WTC11 (cell line): ENCODE data around the gene MEIKIN. TPM values are rescaled to one million over a fixed set of nuclear protein-coding genes. Genes with fewer than 3 reads are reported as not detected.

Experiments
- ATAC-seq: fragments of 200-7000 bp; cut with Tn5 transposase; 2 replicates; pipeline ENCODE4 v1.10.0; 2021; ENCODE audit warnings: mild to moderate bottlenecking, moderate library complexity
- CTCF ChIA-PET: fragments of 300-600 bp; sonication (Branson Sonifier 250); formaldehyde crosslinking; loops from one replicate; lab custom pipeline; 2021; ENCODE audit warnings: antibody characterized with exemption; lab: Charles Lee
- POLR2A ChIA-PET: fragments of 350-600 bp; sonication (Branson Sonifier 250); formaldehyde crosslinking; loops from one replicate; lab custom pipeline; 2021; ENCODE audit warnings: antibody characterized with exemption; lab: Charles Lee
- DNase-seq: peaks from one replicate; pipeline ENCODE4 v3.0.0; 2021; ENCODE audit warnings: low spot score
- H3K27ac Mint-ChIP-seq: 2 replicates; pipeline ENCODE4 v1.8.0; 2021; ENCODE audit warnings: mixed read lengths
- H3K27me3 Mint-ChIP-seq: 2 replicates; pipeline ENCODE4 v1.8.0; 2021; ENCODE audit warnings: low read depth, mild to moderate bottlenecking, moderate library complexity, mixed read lengths
- H3K36me3 Mint-ChIP-seq: 2 replicates; pipeline ENCODE4 v1.8.0; 2021; ENCODE audit warnings: mixed read lengths
- H3K4me1 Mint-ChIP-seq: 2 replicates; pipeline ENCODE4 v1.8.0; 2022; ENCODE audit warnings: mixed read lengths
- H3K4me3 Mint-ChIP-seq: 2 replicates; pipeline ENCODE4 v1.8.0; 2021; ENCODE audit warnings: mild to moderate bottlenecking, moderate library complexity, mixed read lengths
- H3K9me3 Mint-ChIP-seq: 2 replicates; pipeline ENCODE4 v1.8.0; 2021; ENCODE audit warnings: mixed read lengths
- E2F5 ChIP-seq: sonication (generic); formaldehyde crosslinking; IDR thresholded peaks from 2 replicates; pipeline ENCODE4 v1.8.1; 2022; ENCODE audit warnings: mild to moderate bottlenecking, moderate library complexity, missing genetic modification reagents
- GTF2I ChIP-seq: fragments of 250-450 bp; sonication (Bioruptor Pico); conservative IDR thresholded peaks from 2 replicates; pipeline ENCODE4 v1.4.0; 2021; ENCODE audit warnings: mild to moderate bottlenecking
- MXD4 ChIP-seq: fragments of 250-450 bp; sonication (Bioruptor Pico); IDR thresholded peaks from 2 replicates; pipeline ENCODE4 v1.8.0; 2021; ENCODE audit warnings: mild to moderate bottlenecking, moderate library complexity, borderline replicate concordance
- NFE2L1 ChIP-seq: sonication (generic); formaldehyde crosslinking; IDR thresholded peaks from 2 replicates; pipeline ENCODE4 v1.8.1; 2023; ENCODE audit warnings: missing genetic modification reagents
- SP1 ChIP-seq: sonication (generic); formaldehyde crosslinking; conservative IDR thresholded peaks from 2 replicates; pipeline ENCODE4 v1.8.1; 2022; ENCODE audit warnings: missing genetic modification reagents
- ZMAT4 ChIP-seq: fragments of 250-450 bp; sonication (Bioruptor Pico); IDR thresholded peaks from 2 replicates; pipeline ENCODE4 v1.9.0; 2021; ENCODE audit warnings: mild to moderate bottlenecking
- ZNF317 ChIP-seq: sonication (generic); formaldehyde crosslinking; IDR thresholded peaks from 2 replicates; pipeline ENCODE4 v1.8.1; 2023; ENCODE audit warnings: low read depth, mild to moderate bottlenecking, moderate library complexity, missing genetic modification reagents, borderline replicate concordance
- ZNF396 ChIP-seq: fragments of 250-450 bp; sonication (Bioruptor Pico); IDR thresholded peaks from 2 replicates; pipeline ENCODE4 v1.8.0; 2021; ENCODE audit warnings: mild to moderate bottlenecking, moderate library complexity, borderline replicate concordance
- ZNF425 ChIP-seq: fragments of 250-450 bp; sonication (Bioruptor Pico); conservative IDR thresholded peaks from 2 replicates; pipeline ENCODE4 v1.9.0; 2021; ENCODE audit warnings: mild to moderate bottlenecking
- ZNF532 ChIP-seq: fragments of 250-450 bp; sonication (Bioruptor Pico); IDR thresholded peaks from 2 replicates; pipeline ENCODE4 v1.9.0; 2021; ENCODE audit warnings: mild to moderate bottlenecking, borderline replicate concordance
- total RNA-seq: library from RNA; stranded (reverse); gene quantifications from 3 replicates; pipeline ENCODE4 v1.2.3, GENCODE V29; 2021
- TF ChIP-seq, protein P1 (sequence below): sonication (generic); formaldehyde crosslinking; IDR thresholded peaks from 2 replicates; pipeline ENCODE4 v1.8.0; 2023; ENCODE audit warnings: missing genetic modification reagents, mild to moderate bottlenecking, borderline replicate concordance
- TF ChIP-seq, protein P2 (sequence below): sonication (generic); formaldehyde crosslinking; conservative IDR thresholded peaks from 2 replicates; pipeline ENCODE4 v1.8.1; 2023; ENCODE audit warnings: mild to moderate bottlenecking, low read depth, missing genetic modification reagents, moderate library complexity
- TF ChIP-seq, protein P3 (sequence below): sonication (generic); formaldehyde crosslinking; IDR thresholded peaks from 2 replicates; pipeline ENCODE4 v1.8.0; 2022; ENCODE audit warnings: mild to moderate bottlenecking, missing genetic modification reagents
- TF ChIP-seq, protein P4 (sequence below): sonication (generic); formaldehyde crosslinking; IDR thresholded peaks from 2 replicates; pipeline ENCODE4 v1.8.1; 2023; ENCODE audit warnings: mild to moderate bottlenecking, missing genetic modification reagents, borderline replicate concordance

Gene MEIKIN
- total RNA-seq, 1 experiment from 2014 or later = not detected

DNA sequence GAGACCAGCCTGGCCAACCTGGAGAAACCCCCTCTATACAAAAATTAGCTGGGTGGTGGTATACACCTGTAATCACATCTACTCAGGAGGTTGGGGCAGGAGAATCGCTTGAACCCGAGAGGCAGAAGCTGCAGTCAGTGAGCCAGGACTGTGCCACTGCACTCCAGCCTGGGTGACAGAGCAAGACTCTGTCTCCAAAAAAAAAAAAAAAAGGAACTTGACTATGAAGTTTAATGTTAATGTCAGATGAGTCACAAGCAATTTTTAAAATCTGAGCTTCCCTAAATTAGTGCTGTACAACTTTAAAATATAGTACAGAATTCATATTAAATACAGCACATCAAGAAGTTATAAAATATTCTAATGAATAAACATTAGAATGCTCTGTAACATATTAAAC is 1.5 kb downstream of the MEIKIN start (continued):
- no peak for TF ChIP-seq E2F5
- TF ChIP-seq ZMAT4 (CRISPR knock-in tag) = no peak
- TF ChIP-seq ZNF532 (CRISPR knock-in tag) = no peak
- TF ChIP-seq ZNF396 (CRISPR knock-in tag) = no peak

GRCh38 chr5:131942016-131942415 is 3.4 kb downstream of the MEIKIN start:
- no peaks in the 10 kb centered on the region; the same call in 1 of the 2 replicates for H3K27me3 Mint-ChIP-seq
- ATAC-seq = no peak
- no peak overlapping the region for H3K4me3 Mint-ChIP-seq
- H3K36me3 Mint-ChIP-seq = no peaks in the 10 kb centered on the region
- H3K9me3 Mint-ChIP-seq = no peaks in the 10 kb centered on the region
- ChIA-PET POLR2A (no interaction called here), CTCF (no interaction called here)
- no peak for DNase-seq
- 0 out of 2 replicates have a peak, but pooled peaks cover 2% of the 10 kb centered on the region for H3K4me1 Mint-ChIP-seq
- no peak overlapping the region for H3K27ac Mint-ChIP-seq
- TF ChIP-seq ZNF425 (no peak), GTF2I (no peak), SP1 (no peak), MXD4 (CRISPR knock-in tag) (no peak), ZMAT4 (CRISPR knock-in tag) (no peak), NFE2L1 (CRISPR knock-in tag) (no peak), ZNF317 (CRISPR knock-in tag) (no peak)
- TF ChIP-seq, protein P1, sequence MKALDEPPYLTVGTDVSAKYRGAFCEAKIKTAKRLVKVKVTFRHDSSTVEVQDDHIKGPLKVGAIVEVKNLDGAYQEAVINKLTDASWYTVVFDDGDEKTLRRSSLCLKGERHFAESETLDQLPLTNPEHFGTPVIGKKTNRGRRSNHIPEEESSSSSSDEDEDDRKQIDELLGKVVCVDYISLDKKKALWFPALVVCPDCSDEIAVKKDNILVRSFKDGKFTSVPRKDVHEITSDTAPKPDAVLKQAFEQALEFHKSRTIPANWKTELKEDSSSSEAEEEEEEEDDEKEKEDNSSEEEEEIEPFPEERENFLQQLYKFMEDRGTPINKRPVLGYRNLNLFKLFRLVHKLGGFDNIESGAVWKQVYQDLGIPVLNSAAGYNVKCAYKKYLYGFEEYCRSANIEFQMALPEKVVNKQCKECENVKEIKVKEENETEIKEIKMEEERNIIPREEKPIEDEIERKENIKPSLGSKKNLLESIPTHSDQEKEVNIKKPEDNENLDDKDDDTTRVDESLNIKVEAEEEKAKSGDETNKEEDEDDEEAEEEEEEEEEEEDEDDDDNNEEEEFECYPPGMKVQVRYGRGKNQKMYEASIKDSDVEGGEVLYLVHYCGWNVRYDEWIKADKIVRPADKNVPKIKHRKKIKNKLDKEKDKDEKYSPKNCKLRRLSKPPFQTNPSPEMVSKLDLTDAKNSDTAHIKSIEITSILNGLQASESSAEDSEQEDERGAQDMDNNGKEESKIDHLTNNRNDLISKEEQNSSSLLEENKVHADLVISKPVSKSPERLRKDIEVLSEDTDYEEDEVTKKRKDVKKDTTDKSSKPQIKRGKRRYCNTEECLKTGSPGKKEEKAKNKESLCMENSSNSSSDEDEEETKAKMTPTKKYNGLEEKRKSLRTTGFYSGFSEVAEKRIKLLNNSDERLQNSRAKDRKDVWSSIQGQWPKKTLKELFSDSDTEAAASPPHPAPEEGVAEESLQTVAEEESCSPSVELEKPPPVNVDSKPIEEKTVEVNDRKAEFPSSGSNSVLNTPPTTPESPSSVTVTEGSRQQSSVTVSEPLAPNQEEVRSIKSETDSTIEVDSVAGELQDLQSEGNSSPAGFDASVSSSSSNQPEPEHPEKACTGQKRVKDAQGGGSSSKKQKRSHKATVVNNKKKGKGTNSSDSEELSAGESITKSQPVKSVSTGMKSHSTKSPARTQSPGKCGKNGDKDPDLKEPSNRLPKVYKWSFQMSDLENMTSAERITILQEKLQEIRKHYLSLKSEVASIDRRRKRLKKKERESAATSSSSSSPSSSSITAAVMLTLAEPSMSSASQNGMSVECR = no peak
- TF ChIP-seq, protein P2, sequence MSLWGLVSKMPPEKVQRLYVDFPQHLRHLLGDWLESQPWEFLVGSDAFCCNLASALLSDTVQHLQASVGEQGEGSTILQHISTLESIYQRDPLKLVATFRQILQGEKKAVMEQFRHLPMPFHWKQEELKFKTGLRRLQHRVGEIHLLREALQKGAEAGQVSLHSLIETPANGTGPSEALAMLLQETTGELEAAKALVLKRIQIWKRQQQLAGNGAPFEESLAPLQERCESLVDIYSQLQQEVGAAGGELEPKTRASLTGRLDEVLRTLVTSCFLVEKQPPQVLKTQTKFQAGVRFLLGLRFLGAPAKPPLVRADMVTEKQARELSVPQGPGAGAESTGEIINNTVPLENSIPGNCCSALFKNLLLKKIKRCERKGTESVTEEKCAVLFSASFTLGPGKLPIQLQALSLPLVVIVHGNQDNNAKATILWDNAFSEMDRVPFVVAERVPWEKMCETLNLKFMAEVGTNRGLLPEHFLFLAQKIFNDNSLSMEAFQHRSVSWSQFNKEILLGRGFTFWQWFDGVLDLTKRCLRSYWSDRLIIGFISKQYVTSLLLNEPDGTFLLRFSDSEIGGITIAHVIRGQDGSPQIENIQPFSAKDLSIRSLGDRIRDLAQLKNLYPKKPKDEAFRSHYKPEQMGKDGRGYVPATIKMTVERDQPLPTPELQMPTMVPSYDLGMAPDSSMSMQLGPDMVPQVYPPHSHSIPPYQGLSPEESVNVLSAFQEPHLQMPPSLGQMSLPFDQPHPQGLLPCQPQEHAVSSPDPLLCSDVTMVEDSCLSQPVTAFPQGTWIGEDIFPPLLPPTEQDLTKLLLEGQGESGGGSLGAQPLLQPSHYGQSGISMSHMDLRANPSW (CRISPR knock-in tag) = no peak
- TF ChIP-seq, protein P3, sequence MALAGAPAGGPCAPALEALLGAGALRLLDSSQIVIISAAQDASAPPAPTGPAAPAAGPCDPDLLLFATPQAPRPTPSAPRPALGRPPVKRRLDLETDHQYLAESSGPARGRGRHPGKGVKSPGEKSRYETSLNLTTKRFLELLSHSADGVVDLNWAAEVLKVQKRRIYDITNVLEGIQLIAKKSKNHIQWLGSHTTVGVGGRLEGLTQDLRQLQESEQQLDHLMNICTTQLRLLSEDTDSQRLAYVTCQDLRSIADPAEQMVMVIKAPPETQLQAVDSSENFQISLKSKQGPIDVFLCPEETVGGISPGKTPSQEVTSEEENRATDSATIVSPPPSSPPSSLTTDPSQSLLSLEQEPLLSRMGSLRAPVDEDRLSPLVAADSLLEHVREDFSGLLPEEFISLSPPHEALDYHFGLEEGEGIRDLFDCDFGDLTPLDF (CRISPR knock-in tag) = no peak
- TF ChIP-seq, protein P4, sequence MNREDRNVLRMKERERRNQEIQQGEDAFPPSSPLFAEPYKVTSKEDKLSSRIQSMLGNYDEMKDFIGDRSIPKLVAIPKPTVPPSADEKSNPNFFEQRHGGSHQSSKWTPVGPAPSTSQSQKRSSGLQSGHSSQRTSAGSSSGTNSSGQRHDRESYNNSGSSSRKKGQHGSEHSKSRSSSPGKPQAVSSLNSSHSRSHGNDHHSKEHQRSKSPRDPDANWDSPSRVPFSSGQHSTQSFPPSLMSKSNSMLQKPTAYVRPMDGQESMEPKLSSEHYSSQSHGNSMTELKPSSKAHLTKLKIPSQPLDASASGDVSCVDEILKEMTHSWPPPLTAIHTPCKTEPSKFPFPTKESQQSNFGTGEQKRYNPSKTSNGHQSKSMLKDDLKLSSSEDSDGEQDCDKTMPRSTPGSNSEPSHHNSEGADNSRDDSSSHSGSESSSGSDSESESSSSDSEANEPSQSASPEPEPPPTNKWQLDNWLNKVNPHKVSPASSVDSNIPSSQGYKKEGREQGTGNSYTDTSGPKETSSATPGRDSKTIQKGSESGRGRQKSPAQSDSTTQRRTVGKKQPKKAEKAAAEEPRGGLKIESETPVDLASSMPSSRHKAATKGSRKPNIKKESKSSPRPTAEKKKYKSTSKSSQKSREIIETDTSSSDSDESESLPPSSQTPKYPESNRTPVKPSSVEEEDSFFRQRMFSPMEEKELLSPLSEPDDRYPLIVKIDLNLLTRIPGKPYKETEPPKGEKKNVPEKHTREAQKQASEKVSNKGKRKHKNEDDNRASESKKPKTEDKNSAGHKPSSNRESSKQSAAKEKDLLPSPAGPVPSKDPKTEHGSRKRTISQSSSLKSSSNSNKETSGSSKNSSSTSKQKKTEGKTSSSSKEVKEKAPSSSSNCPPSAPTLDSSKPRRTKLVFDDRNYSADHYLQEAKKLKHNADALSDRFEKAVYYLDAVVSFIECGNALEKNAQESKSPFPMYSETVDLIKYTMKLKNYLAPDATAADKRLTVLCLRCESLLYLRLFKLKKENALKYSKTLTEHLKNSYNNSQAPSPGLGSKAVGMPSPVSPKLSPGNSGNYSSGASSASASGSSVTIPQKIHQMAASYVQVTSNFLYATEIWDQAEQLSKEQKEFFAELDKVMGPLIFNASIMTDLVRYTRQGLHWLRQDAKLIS (CRISPR knock-in tag) = no peak
